ENCODE results near the gene ABHD15. TPM values are rescaled to one million over a fixed set of nuclear protein-coding genes. Genes with fewer than 3 reads are reported as not detected.
A peak's percentile ranks its signal among the peaks of the same experiment; 100 is the strongest.

Gene ABHD15
- total and polyA plus RNA-seq, 9 of the 15 experiments (the other 6 are each of a cell fraction or from before 2014, with no cell fraction given): 0.85 to 4.2 (median 2.1) TPM

- peak in 1 of 2 experiments; percentile 61; a peak in 1 of 4 replicates for TF ChIP-seq ZMIZ1 (IDR thresholded peaks at IDR 0.05; ENCODE audit: low read depth in 2 of 2, low read length in 2 of 2)
- peak; percentile 86 for TF ChIP-seq SOX6 (IDR thresholded peaks at IDR 0.05)
- no peak for TF ChIP-seq ZBTB43 (CRISPR knock-in tag; IDR thresholded peaks at IDR 0.05)
- peak; percentile 45; the same call in 1 of the 2 replicates for TF ChIP-seq GATAD2B (IDR thresholded peaks at IDR 0.05; ENCODE audit: borderline replicate concordance)
- TF ChIP-seq ZFP91 (CRISPR knock-in tag; IDR thresholded peaks at IDR 0.05): no peak
- no peak for TF ChIP-seq HNRNPL (IDR thresholded peaks at IDR 0.05; ENCODE audit: low read depth, low read length)
- no peak for TF ChIP-seq ZBTB1 (CRISPR knock-in tag; IDR thresholded peaks at IDR 0.05; ENCODE audit: borderline replicate concordance, low read depth)
- TF ChIP-seq NEUROD1 (IDR thresholded peaks at IDR 0.05; ENCODE audit: borderline replicate concordance, low read depth, low read length, partially characterized antibody): no peak
- TF ChIP-seq HBP1 (CRISPR knock-in tag; IDR thresholded peaks at IDR 0.05): no peak
- TF ChIP-seq MEF2D (tag; conservative IDR thresholded peaks at IDR 0.05; ENCODE audit: low read depth): peak; percentile 31; the same call in 1 of the 2 replicates
- TF ChIP-seq ZNF398 (CRISPR knock-in tag; IDR thresholded peaks at IDR 0.05): no peak
- TF ChIP-seq NFIX (CRISPR knock-in tag; IDR thresholded peaks at IDR 0.05; ENCODE audit: low read depth): no peak
- no peak for TF ChIP-seq BRCA1 (IDR thresholded peaks at IDR 0.05)
- TF ChIP-seq BRCA1 (CRISPR knock-in tag; IDR thresholded peaks at IDR 0.05): no peak
- no peak for TF ChIP-seq NR2C2 (CRISPR knock-in tag; IDR thresholded peaks at IDR 0.05)
- no peak for TF ChIP-seq NR2C2 (tag; IDR thresholded peaks at IDR 0.05)
- TF ChIP-seq ZNF217 (CRISPR knock-in tag; IDR thresholded peaks at IDR 0.05): no peak
Measured at GRCh38 chr17:29557085-29557738, 9.6 kb downstream of the ABHD15 start (continued).
